CD4-positive, alpha-beta T cell treated with Interferon alpha-2 for 1 hour (primary cell): ENCODE measurements around the gene DRP2.
"Not testable (repeated sequence)": the region's sequence is repeated elsewhere in the genome, so short reads cannot be mapped to it uniquely, and the experiment has no call there.

Experiments
- DNase-seq, 2 donors: peaks; one replicate each; pipeline ENCODE4 v3.0.0-alpha.2; 2020 to 2022

Gene DRP2, protein sequence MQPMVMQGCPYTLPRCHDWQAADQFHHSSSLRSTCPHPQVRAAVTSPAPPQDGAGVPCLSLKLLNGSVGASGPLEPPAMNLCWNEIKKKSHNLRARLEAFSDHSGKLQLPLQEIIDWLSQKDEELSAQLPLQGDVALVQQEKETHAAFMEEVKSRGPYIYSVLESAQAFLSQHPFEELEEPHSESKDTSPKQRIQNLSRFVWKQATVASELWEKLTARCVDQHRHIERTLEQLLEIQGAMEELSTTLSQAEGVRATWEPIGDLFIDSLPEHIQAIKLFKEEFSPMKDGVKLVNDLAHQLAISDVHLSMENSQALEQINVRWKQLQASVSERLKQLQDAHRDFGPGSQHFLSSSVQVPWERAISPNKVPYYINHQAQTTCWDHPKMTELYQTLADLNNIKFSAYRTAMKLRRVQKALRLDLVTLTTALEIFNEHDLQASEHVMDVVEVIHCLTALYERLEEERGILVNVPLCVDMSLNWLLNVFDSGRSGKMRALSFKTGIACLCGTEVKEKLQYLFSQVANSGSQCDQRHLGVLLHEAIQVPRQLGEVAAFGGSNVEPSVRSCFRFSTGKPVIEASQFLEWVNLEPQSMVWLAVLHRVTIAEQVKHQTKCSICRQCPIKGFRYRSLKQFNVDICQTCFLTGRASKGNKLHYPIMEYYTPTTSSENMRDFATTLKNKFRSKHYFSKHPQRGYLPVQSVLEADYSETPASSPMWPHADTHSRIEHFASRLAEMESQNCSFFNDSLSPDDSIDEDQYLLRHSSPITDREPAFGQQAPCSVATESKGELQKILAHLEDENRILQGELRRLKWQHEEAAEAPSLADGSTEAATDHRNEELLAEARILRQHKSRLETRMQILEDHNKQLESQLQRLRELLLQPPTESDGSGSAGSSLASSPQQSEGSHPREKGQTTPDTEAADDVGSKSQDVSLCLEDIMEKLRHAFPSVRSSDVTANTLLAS

DNA sequence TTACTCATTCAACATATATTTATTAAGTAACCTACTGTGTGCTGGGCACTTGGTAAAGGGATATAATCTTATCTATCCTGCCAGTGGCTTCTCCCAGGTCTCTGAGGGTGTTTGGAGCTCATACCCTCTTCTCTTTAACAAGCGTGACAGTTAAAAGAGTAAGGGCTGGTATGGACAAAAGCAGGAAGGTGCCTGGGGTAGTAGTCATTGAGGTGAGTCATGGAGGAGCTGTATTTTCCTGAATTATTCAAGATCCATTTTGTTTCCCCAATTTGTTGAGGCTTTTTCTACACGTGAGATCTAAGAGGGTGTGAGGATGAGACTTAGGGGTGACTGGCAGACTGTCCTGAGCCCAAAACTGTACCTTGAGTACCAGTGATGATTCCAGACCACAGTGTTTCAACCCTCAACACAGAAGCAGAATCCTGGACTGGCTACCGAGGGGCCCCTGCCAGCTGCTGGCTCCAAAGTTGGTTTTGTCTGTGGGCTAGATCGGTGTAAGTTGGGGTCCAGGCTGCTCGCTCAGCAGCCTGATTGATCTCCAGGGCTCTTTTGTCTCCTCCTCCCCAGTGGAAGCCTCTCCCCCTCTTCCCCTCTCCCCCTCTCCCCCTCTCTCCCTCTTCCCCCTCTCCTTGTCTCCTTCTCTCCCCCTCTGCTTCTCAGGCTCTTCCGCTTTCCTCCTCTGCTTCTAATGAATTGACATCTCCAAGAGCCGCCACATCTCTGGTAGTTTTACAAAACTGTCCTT, at the start of gene DRP2:
TSS of gene DRP2 (plus strand) at position 671 of the 748 bp plus-strand sequence. CDS start 11,862 bp downstream, outside the sequence.
- DNase-seq = no peak

- DNase-seq = no peak
These were observed 47.6 kb upstream of the DRP2 start for GRCh38 chrX:101171883-101172400.

DNA sequence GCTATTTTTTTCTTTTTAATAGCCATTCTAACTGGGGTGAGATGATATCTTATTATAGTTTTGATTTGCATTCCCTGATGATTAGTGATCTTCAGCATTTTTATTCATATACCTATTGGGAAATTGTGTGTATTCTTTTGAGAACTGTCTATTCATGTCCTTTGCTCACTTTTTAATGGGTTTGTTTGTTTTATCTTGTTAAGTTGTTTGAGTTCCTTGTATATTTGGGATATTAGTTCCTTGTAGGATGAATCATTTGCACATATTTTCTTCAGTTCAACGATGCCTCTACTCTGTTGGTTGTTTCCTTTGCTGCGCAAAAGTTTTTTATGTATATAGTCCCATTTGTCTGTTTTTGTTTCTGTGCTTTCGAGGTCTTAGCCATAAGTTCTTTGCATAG, 43.1 kb upstream of the DRP2 start:
- no peak for DNase-seq

- not testable (repeated sequence) for DNase-seq
These were observed 34.7 kb upstream of the DRP2 start for GRCh38 chrX:101184876-101185275.

GRCh38 chrX:101187961-101188360, 31.6 kb upstream of the DRP2 start:
- not testable (repeated sequence) for DNase-seq

GRCh38 chrX:101190736-101191135, 28.9 kb upstream of the DRP2 start:
- DNase-seq = no peak

- no peak for DNase-seq
These were observed 28.3 kb upstream of the DRP2 start for GRCh38 chrX:101191217-101191750.

DNA sequence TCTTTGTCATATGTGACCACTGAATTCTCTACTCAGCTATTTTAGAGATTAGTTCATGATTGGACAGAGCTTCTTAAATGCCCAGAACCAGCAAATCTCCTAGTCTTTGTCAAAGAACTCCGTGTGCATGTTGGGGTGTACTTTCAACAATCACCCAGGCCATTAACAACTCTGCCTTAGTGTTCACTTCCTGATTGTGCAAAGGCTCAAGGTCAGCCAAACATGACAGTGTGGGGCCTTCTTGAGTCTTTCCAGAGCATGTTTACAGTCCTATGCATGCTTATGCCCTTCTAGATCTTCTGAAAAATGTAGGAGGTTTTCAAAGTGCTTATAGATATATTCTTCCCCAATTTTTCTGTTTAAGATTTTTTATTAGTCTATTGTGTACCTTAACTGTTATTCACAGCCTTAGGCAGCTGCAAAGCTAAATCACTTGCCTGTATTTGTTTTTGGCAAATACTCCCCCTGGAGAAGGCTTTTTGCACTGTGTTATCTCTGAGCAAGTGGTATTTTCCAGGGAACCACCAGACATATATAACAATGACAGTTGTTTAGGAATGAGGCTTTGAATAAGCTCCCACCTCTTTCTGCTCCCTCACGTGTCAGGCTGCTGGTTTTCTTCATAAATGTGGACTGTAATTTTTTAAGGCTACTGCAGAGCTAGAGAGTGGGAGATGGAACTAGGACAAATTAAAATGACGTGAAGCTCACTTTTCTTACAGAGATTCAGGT, 24.0 kb upstream of the DRP2 start:
- no peak for DNase-seq

- DNase-seq = no peak
These were observed 15.7 kb upstream of the DRP2 start for GRCh38 chrX:101203761-101204351.

- DNase-seq = peak in 1 of 2 donors; percentile 24
These were observed 13.1 kb upstream of the DRP2 start for GRCh38 chrX:101206471-101206870.

DNA sequence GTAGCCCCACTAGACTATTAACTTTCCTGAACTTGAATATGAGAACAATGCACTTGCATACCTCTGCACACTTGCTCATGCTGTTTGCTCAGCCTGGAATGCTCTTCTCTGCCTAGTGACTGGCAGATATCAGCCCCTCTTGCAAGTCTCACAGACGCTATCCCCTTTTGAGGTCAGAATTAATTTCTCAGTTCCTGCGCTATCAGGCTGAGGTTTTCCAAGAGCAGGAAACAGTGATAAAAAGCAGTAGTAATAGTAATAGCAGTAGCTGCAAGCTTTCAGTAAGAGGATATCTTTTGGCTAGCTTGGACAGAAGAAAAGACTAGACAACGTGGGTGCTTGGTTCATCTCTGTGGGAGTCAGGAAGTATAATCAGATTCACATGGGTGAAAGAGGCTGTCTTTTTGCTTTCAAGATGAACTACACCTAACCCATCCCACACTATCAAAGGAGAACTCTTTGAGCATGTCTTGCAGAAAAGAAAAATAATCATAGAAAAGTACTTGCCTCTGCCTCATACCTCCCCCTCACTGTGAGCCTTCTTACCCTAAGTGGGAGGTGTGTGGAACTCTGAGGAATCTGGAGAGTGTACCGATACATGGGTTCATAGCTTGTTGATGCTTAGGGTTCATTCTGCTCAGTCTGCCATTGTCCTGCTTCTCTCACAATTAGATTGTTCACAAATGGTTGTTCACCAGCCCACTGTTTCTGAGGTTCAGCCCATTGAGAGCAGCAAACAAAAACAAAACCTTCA, 11.3 kb upstream of the DRP2 start:
- peak in 1 of 2 donors; percentile 0 for DNase-seq

DNA sequence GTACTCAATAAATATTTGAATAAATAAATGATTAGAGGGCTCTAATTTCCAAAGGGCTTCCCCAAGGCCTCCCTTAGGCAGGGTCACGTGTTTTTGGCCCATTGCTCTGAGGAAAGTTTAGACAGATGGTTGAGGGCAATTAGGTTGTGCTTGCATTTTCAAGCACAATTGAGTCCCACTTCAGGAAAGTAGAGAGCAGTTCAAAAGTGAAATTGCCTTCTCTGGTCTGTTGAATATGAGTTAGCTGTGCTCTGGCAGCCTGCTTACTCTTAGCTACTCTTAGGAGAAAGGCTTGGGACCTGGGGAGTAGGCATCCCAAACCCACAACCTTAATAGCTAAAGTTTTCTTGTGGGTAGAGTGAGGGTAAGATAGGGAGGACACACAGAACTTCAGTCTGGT, 9.0 kb upstream of the DRP2 start:
- DNase-seq = no peak

DNA sequence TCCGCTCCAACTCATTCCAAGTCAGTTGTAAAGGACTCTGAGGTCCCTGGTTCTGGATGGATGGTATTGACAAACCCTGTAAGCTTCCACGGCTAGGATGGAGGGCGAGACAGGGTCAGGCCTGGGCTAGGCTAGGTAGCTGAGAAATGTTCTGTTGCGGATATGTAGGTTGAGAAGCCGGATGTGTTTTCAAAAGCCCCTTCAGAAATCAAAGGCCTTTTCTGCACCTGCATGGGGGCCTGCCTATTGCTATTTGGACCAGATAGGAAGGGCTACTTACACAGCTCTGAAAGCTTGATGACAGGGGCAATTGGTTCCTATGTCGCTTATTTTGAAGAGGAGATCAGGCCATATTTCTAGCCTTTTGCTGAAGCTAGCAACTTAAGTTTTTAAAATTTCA, 1.9 kb upstream of the DRP2 start:
- DNase-seq = no peak

DNA sequence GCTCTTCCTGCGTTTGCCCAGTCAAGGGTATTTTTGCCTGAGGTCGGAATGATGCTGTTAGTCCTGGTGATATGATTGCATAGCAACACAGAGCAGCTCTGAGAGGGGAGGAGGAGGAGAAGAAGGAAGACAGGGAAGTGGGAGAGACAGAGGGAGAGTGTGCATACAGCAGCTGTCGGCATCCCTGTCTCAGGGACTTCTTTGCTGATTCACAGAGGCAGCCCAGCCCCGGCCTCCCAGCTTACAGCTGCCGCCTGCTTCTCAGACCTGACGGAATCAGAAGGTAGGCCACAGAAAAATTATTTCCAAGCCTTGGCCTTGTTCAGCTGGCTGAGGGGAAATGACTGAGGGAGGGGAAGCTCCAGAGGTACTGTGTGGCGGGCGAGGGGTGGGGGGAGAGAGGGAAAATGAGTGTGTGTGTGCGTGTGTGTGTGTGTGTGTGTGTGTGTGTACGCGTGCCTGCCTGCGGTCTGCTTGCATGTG, 319 bp downstream of the DRP2 start:
- peak in 1 of 2 donors; percentile 6 for DNase-seq

DNA sequence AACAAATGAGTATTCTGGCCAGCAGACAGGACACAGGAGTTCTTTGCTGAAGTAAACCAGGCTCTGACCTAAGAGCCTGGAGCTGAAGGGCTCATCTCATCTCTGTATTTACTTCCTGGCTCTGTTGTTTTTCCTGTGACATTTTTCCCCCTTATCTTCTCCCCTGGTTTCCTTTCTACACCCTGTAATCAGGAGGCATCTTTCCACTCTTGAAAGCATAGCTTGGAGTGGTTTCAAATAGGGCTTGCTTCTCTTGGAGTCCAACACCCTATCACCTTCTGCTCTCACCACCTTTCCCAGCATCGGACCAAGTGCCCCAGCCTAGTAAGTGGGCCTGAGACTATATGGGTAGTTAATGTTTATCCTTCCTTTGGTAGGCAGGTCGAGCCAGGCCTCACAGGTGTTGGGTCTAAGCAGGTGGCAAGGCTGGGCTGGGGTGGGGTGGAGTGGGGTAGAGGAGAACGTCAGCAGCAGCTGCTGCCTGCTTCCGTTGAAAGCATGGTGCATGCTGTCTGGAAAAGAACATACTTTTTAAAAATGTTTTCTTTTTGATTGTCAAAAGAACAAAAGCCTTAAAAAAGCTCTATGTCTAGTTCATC, 1.2 kb downstream of the DRP2 start:
- DNase-seq = no peak

- no peak for DNase-seq
These were observed 3.6 kb downstream of the DRP2 start for GRCh38 chrX:101223226-101223625.

DNA sequence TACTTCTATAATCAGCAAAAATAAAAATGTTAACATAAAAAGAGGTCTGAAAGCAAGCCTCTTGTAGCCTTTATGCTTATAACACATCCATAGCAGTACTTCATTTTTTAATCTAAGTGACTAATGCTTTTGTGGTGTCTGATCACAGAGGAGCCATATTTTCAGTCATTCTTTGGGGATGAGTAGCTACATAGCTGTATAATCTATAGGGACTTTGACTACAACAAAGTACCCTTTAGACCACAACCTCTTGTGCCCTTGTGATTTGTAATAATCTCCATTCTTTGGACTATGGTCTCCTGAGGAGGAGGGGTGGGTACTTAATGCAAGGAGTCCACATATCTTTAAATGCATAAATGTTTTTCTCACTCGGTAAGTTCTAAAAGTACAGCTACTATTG, 9.6 kb downstream of the DRP2 start:
- no peak for DNase-seq

GRCh38 chrX:101230636-101231035, 11.1 kb downstream of the DRP2 start:
- DNase-seq = no peak

GRCh38 chrX:101231080-101231479, 11.5 kb downstream of the DRP2 start:
- DNase-seq = no peak

GRCh38 chrX:101232316-101232715, 12.7 kb downstream of the DRP2 start:
- no peak for DNase-seq
